PC-9 (cell line): Measurements from ENCODE around the gene IGFBP2. TPM values are rescaled to one million over a fixed set of nuclear protein-coding genes. Genes with fewer than 3 reads are reported as not detected.

Source experiments
- BruUV-seq: library from RNA; stranded (reverse); fragments of 400-500 nt; replicated peaks from 2 replicates; lab custom pipeline; 2021; lab: Mats Ljungman, UMichigan
- CTCF ChIA-PET: fragments of 300-600 bp; sonication (Branson Sonifier 250); formaldehyde crosslinking; loops from one replicate; lab custom pipeline; 2022; ENCODE audit warnings: antibody characterized with exemption; lab: Charles Lee
- POLR2A ChIA-PET: fragments of 300-600 bp; sonication (Branson Sonifier 250); formaldehyde crosslinking; loops from one replicate; lab custom pipeline; 2022; ENCODE audit warnings: antibody characterized with exemption; ENCODE audit not compliant: unreplicated experiment; lab: Charles Lee
- DNase-seq, 2 experiments: peaks; one replicate each; pipeline versions ENCODE4 v3.0.0 to v3.0.0-alpha.2; 2015 to 2022; ENCODE audit warnings: mixed read lengths in 1 of 2
- H2AFZ ChIP-seq: fragments of 200-600 bp; sonication (generic); 2 replicates; pipeline ENCODE4 v1.8.1; 2017; ENCODE audit warnings: antibody characterized with exemption
- H3F3A ChIP-seq: fragments of 200-600 bp; sonication (generic); 2 replicates; pipeline ENCODE4 v1.8.1; 2017; ENCODE audit warnings: antibody characterized with exemption, mild to moderate bottlenecking, low read depth; ENCODE audit not compliant: insufficient read depth
- H3K27ac ChIP-seq: fragments of 200-600 bp; sonication (generic); 2 replicates; pipeline ENCODE4 v1.6.1; 2016; ENCODE audit warnings: mixed run types
- H3K27me3 ChIP-seq: fragments of 200-600 bp; sonication (generic); 2 replicates; pipeline ENCODE4 v1.6.1; 2016; ENCODE audit warnings: low read depth, mixed run types; ENCODE audit not compliant: insufficient read depth
- H3K36me3 ChIP-seq: fragments of 200-600 bp; sonication (generic); 2 replicates; pipeline ENCODE4 v1.6.1; 2016; ENCODE audit warnings: low read depth, mixed run types
- H3K4me1 ChIP-seq: fragments of 200-600 bp; sonication (generic); replicated peaks from 2 replicates; pipeline ENCODE4 v1.6.1; 2016; ENCODE audit warnings: mixed run types; ENCODE audit not compliant: insufficient read depth
- H3K4me2 ChIP-seq: fragments of 200-600 bp; sonication (generic); 2 replicates; pipeline ENCODE4 v1.6.1; 2017; ENCODE audit warnings: mixed run types
- H3K4me3 ChIP-seq: fragments of 200-600 bp; sonication (generic); 2 replicates; pipeline ENCODE4 v1.6.1; 2016; ENCODE audit warnings: mixed run types
- H3K79me2 ChIP-seq: fragments of 200-600 bp; sonication (generic); 2 replicates; pipeline ENCODE4 v1.6.1; 2017; ENCODE audit warnings: low read depth, mixed run types
- H3K9me2 ChIP-seq: fragments of 200-600 bp; sonication (generic); 2 replicates; pipeline ENCODE4 v1.8.1; 2017; ENCODE audit warnings: mild to moderate bottlenecking; ENCODE audit not compliant: insufficient read depth
- H3K9me3 ChIP-seq: fragments of 200-600 bp; sonication (generic); 2 replicates; pipeline ENCODE4 v1.8.1; 2016; ENCODE audit warnings: low read depth; ENCODE audit not compliant: insufficient read depth
- H4K20me1 ChIP-seq: fragments of 200-600 bp; sonication (generic); 2 replicates; pipeline ENCODE4 v1.8.1; 2017; ENCODE audit not compliant: insufficient read depth
- CTCF ChIP-seq: fragments of 200-600 bp; sonication (generic); conservative IDR thresholded peaks from 2 replicates; pipeline ENCODE4 v1.6.1; 2017; ENCODE audit warnings: mixed run types, antibody characterized with exemption, mild to moderate bottlenecking, moderate library complexity
- EZH2 ChIP-seq: fragments of 200-600 bp; sonication (generic); IDR thresholded peaks from 2 replicates; pipeline ENCODE4 v1.8.0; 2017; ENCODE audit warnings: antibody characterized with exemption, low read depth
- intact Hi-C: fragments of 100-400 bp; cut with micrococcal nuclease; formaldehyde crosslinking; loops from one replicate; pipeline ENCODE4 v1.10.0; 2022; ENCODE audit not compliant: unreplicated experiment
- total RNA-seq: library from RNA; stranded (reverse); gene quantifications from 2 replicates; pipeline ENCODE4 v1.2.3, GENCODE V29; 2021

Gene IGFBP2
- total RNA-seq, 1 experiment from 2014 or later = 106 TPM

- Histone ChIP-seq H3K9me3 (no peaks in the 10 kb centered on the region), H3K4me1 (peaks cover 5% of the 10 kb centered on the region; the same call in 1 of the 2 replicates), H3K27ac (no peak overlapping the region), H3F3A (peaks cover 1% of the 10 kb centered on the region; the same call in 1 of the 2 replicates), H3K4me2 (no peak overlapping the region), H3K9me2 (no peaks in the 10 kb centered on the region), H3K27me3 (no peaks in the 10 kb centered on the region), H3K4me3 (no peak overlapping the region), H3K79me2 (no peaks in the 10 kb centered on the region), H3K36me3 (no peaks in the 10 kb centered on the region), H4K20me1 (no peaks in the 10 kb centered on the region), H2AFZ (no peak overlapping the region)
- intact Hi-C loops = no loop called here
- ChIA-PET CTCF (interaction anchor here (0.6 kb wide), 1 partner anchor 917 kb away, joined by 3 read pairs; no protein-coding TSS in a partner anchor), POLR2A (no interaction called here)
- no peak for DNase-seq
- TF ChIP-seq EZH2 (no peak), CTCF (no peak; the same call in 1 of the 2 replicates)
- BruUV-seq = no TSS peak
Measured at GRCh38 chr2:216687646-216688045, 54.4 kb downstream of the IGFBP2 start.

GRCh38 chr2:216688731-216689340 lies 55.6 kb downstream of the IGFBP2 start:
- Histone ChIP-seq H3K4me1 (no peaks in the 10 kb centered on the region; the same call in 1 of the 2 replicates), H3K27ac (no peak overlapping the region), H3K79me2 (no peaks in the 10 kb centered on the region), H3K9me2 (no peaks in the 10 kb centered on the region), H3K27me3 (no peaks in the 10 kb centered on the region), H2AFZ (no peak overlapping the region), H3K36me3 (no peaks in the 10 kb centered on the region), H4K20me1 (no peaks in the 10 kb centered on the region), H3K4me2 (no peak overlapping the region), H3K4me3 (no peak overlapping the region), H3F3A (0 out of 2 replicates have a peak, but pooled peaks cover 3% of the 10 kb centered on the region), H3K9me3 (no peaks in the 10 kb centered on the region)
- ChIA-PET POLR2A (no interaction called here), CTCF (no interaction called here)
- TF ChIP-seq CTCF (no peak), EZH2 (no peak)
- DNase-seq = no peak
- intact Hi-C loops = no loop called here
- BruUV-seq = no TSS peak

GRCh38 chr2:216689397-216689796 lies 56.2 kb downstream of the IGFBP2 start:
- H3K27me3 ChIP-seq = no peaks in the 10 kb centered on the region
- TF ChIP-seq CTCF (no peak), EZH2 (no peak)
- H3K4me3 ChIP-seq = no peak overlapping the region
- H3K79me2 ChIP-seq = no peaks in the 10 kb centered on the region
- BruUV-seq = no TSS peak
- 0 out of 2 replicates have a peak, but pooled peaks cover 3% of the 10 kb centered on the region for H3F3A ChIP-seq
- H4K20me1 ChIP-seq = no peaks in the 10 kb centered on the region
- no peaks in the 10 kb centered on the region for H3K36me3 ChIP-seq
- H3K9me3 ChIP-seq = no peaks in the 10 kb centered on the region
- no peak overlapping the region for H3K4me2 ChIP-seq
- no peak overlapping the region for H3K27ac ChIP-seq
- ChIA-PET POLR2A (no interaction called here), CTCF (interaction anchor here (0.5 kb wide), 1 partner anchor 1030 kb away, joined by 3 read pairs; no protein-coding TSS in a partner anchor)
- no peaks in the 10 kb centered on the region; the same call in 1 of the 2 replicates for H3K4me1 ChIP-seq
- no peak overlapping the region for H2AFZ ChIP-seq
- no peaks in the 10 kb centered on the region for H3K9me2 ChIP-seq
- no peak for DNase-seq
- intact Hi-C loops = no loop called here
